H1 (cell line): Measurements from ENCODE around the gene SFMBT2. TPM values are rescaled to one million over a fixed set of nuclear protein-coding genes. Genes with fewer than 3 reads are reported as not detected.

Source experiments
- CEBPB ChIP-seq: IDR thresholded peaks from 2 replicates; pipeline ENCODE4 v1.6.1; 2012; ENCODE audit warnings: low read depth, low read length
- CHD7 ChIP-seq: fragments of 300-600 bp; sonication (generic); IDR thresholded peaks from 2 replicates; pipeline ENCODE4 v1.7.1; 2012; ENCODE audit warnings: low read length, moderate library complexity, mild to moderate bottlenecking, inconsistent platforms; ENCODE audit not compliant: insufficient replicate concordance
- GTF2F1 ChIP-seq: IDR thresholded peaks from 2 replicates; pipeline ENCODE4 v1.6.1; 2012; ENCODE audit warnings: low read depth, low read length, improper control_type of control experiment, borderline replicate concordance
- HDAC6 ChIP-seq: IDR thresholded peaks from one replicate; pipeline ENCODE4 v1.7.1; 2012; ENCODE audit warnings: low read depth, mild to moderate bottlenecking, inconsistent platforms, low read length, moderate library complexity
- RAD21 ChIP-seq, 2 experiments: IDR thresholded peaks in 1 of 2; conservative IDR thresholded peaks in 1 of 2; 2 replicates each; pipeline ENCODE4 v1.6.1; 2011; ENCODE audit warnings: low read depth in 2 of 2, low read length in 2 of 2, improper control_type of control experiment in 1 of 2, inconsistent platforms in 1 of 2, mild to moderate bottlenecking in 1 of 2, moderate library complexity in 1 of 2
- SUZ12 ChIP-seq: fragments of 200-600 bp; sonication (generic); IDR thresholded peaks from 2 replicates; pipeline ENCODE4 v1.6.1; 2012; ENCODE audit warnings: mild to moderate bottlenecking, inconsistent platforms, low read length, moderate library complexity, mixed read lengths
- TAF1 ChIP-seq: IDR thresholded peaks from 2 replicates; pipeline ENCODE4 v1.6.1; 2011; ENCODE audit warnings: mild to moderate bottlenecking, low read depth, low read length
- ZNF274 ChIP-seq: IDR thresholded peaks from 2 replicates; pipeline ENCODE4 v1.7.0; 2012; ENCODE audit warnings: low read length, borderline replicate concordance; ENCODE audit errors: extremely low read depth
- polyA plus RNA-seq, 7 experiments: library from polyadenylated mRNA; depleted of rRNA in 3 of 7; stranded (reverse) in 5 of 7; unstranded in 2 of 7; fragments of >200 nt in 5 of 7; fragments of 200-250 nt in 2 of 7; gene quantifications; 1 replicate in 5 of 7; 2 replicates in 1 of 7; 4 replicates in 1 of 7; pipeline versions ENCODE4 v1.2.1 to v1.2.3, GENCODE V29; 2011 to 2013; ENCODE audit warnings: missing spikeins in 2 of 7, mixed read lengths in 2 of 7
- total RNA-seq: library from RNA; stranded (reverse); fragmentation: NEBNext Ultra II Directional; extraction: Animal tissue kit (Norgen Biotek cat#: 25700); gene quantifications from 2 replicates; pipeline ENCODE4 v1.2.1, GENCODE V29; 2021

SFMBT2 gene
- total and polyA plus RNA-seq, 2 of the 8 experiments (the other 6 are each of a cell fraction or from before 2014, with no cell fraction given) = 2.9 to 11.0 TPM

DNA sequence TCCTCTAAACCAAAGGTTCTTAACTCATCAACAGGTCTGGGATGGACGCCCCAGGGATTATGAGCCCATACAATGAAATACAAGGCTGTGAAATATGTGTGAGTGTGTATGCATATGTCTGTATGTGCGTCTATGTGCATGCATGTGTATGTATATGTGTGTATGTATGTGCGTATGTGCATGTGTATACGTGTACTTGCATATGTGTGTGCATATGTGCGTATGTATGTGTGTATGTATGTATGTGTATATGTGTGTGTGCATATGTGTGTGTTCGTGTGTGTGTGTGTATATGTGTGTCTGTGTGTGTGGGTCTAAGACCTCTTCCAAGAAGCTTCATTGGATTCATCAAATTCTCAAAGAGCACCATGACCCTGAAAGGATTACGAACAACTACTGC lies 112.3 kb downstream of the SFMBT2 start (continued):
- no peak for TF ChIP-seq RAD21 (IDR thresholded peaks at IDR 0.05 in 1 of 2, conservative IDR thresholded peaks at IDR 0.05 in 1 of 2; ENCODE audit: low read depth in 2 of 2, low read length in 2 of 2)
- no peak for TF ChIP-seq HDAC6
- no peak for TF ChIP-seq CEBPB
- TF ChIP-seq ZNF274 = no peak
- no peak for TF ChIP-seq CHD7
- no peak for TF ChIP-seq GTF2F1
- TF ChIP-seq SUZ12 = no peak
- TF ChIP-seq TAF1 = no peak
- TF ChIP-seq, all 59 proteins: peak for 0
